ENCODE results near the gene SULT4A1. TPM values are rescaled to one million over a fixed set of nuclear protein-coding genes. Genes with fewer than 3 reads are reported as not detected.

The SULT4A1 gene
- total and polyA plus RNA-seq, 2 of the 8 experiments (the other 6 are each of a cell fraction or from before 2014, with no cell fraction given): 9.1 to 11.8 TPM

- H3K27me3 ChIP-seq (replicated peaks in 1 of 4; ENCODE audit: control insufficient read depth in 3 of 4, extremely low read depth in 1 of 4, insufficient read depth in 3 of 4, low read length in 3 of 4): no peaks in the 10 kb centered on the region; a peak in 1 of 7 replicates
- 62% methylated on average over 4 of the region's 6 CpGs; no CpG with 5 or more reads in 1 of the 2 experiments for WGBS, 2 experiments (ENCODE audit: extremely low coverage in 1 of 2, insufficient coverage in 1 of 2, insufficient read length in 1 of 2, insufficient replicate concordance in 2 of 2, low coverage in 1 of 2, low lambda C conversion rate in 2 of 2, missing lambda C conversion rate in 1 of 2)
- H3K18ac ChIP-seq (ENCODE audit: extremely low read depth, low read length): peak overlapping the region; percentile 48; the same call in 1 of the 2 replicates
- FAIRE-seq (no peak), DNase-seq (ENCODE audit: low read depth in 1 of 2, low spot score in 2 of 2) (no peak)
- no peak overlapping the region for H2BK5ac ChIP-seq (ENCODE audit: low read depth, low read length)
- H2AFZ ChIP-seq (ENCODE audit: low read length): no peak overlapping the region
- H3K27ac ChIP-seq (ENCODE audit: low read depth, low read length): no peak overlapping the region
- ChIA-PET POLR2A (ENCODE audit: partially characterized antibody) (interaction anchor here (1.8 kb wide), 1 partner anchor 12 kb away, joined by 7 read pairs; no protein-coding TSS in a partner anchor), CTCF (ENCODE audit: partially characterized antibody) (interaction anchor here (1.0 to 21.4 kb wide), 3 partner anchors 13 to 176 kb away, joined by 3 to 226 read pairs (median 10); no protein-coding TSS in a partner anchor)
- H3K23ac ChIP-seq (ENCODE audit: insufficient read length): no peak overlapping the region
- H4K5ac ChIP-seq (ENCODE audit: insufficient read length, low read depth, low read length): no peak overlapping the region
- no peak overlapping the region for H3K56ac ChIP-seq (replicated peaks; ENCODE audit: insufficient read length, low read depth, low read length)
- no peak overlapping the region for H3K4ac ChIP-seq (replicated peaks; ENCODE audit: insufficient read length, low read depth, low read length)
- no peak overlapping the region for H3K14ac ChIP-seq (ENCODE audit: insufficient read length)
- no peaks in the 10 kb centered on the region for H3K79me2 ChIP-seq (ENCODE audit: control insufficient read depth in 1 of 2, insufficient read depth in 2 of 2, low read length in 2 of 2)
- no peak overlapping the region for H3K4me3 ChIP-seq (ENCODE audit: extremely low read depth in 1 of 4, insufficient read depth in 2 of 4, low read depth in 3 of 4, low read length in 4 of 4)
- no peak overlapping the region for H3K9ac ChIP-seq (replicated peaks in 1 of 4; ENCODE audit: extremely low read depth in 1 of 4, low read depth in 3 of 4, low read length in 3 of 4)
- H3K4me1 ChIP-seq (replicated peaks in 1 of 4; ENCODE audit: control insufficient read depth in 3 of 4, insufficient read depth in 4 of 4, low read length in 3 of 4): peaks cover 0 to 2% (median 0%) of the 10 kb centered on the region in 4 experiments; a peak in 1 of 7 replicates
- no peaks in the 10 kb centered on the region; a peak in 1 of 4 replicates for H3K9me3 ChIP-seq (ENCODE audit: insufficient read depth in 2 of 2, low read depth in 1 of 2, low read length in 1 of 2)
- no peak overlapping the region for H2BK12ac ChIP-seq (ENCODE audit: low read depth, low read length)
- no peak overlapping the region for H4K91ac ChIP-seq (replicated peaks; ENCODE audit: insufficient read length, low read length)
- H2BK120ac ChIP-seq (replicated peaks; ENCODE audit: low read depth, low read length): no peak overlapping the region
- no peaks in the 10 kb centered on the region for H3K36me3 ChIP-seq (ENCODE audit: control insufficient read depth in 2 of 4, insufficient read depth in 4 of 4, low read length in 3 of 4)
- no peak overlapping the region for H2AK5ac ChIP-seq (ENCODE audit: low read depth, low read length)
- H3K23me2 ChIP-seq (ENCODE audit: low read depth, low read length): peaks cover 2% of the 10 kb centered on the region; the same call in 1 of the 2 replicates
- H4K20me1 ChIP-seq (replicated peaks in 1 of 2; ENCODE audit: control insufficient read depth in 1 of 2, insufficient read depth in 2 of 2, low read length in 2 of 2): peaks cover 0 to under 1% of the 10 kb centered on the region in 2 experiments
- H2BK20ac ChIP-seq (ENCODE audit: low read length): no peak overlapping the region
- no peak overlapping the region for H3K4me2 ChIP-seq (ENCODE audit: insufficient read depth in 1 of 2, low read depth in 2 of 2, low read length in 2 of 2)
- no peak overlapping the region for H2BK15ac ChIP-seq (ENCODE audit: low read length)
- TF ChIP-seq MAX (IDR thresholded peaks at IDR 0.05) (peak; percentile 52; the same call in 1 of the 2 replicates), CTCF (IDR thresholded peaks at IDR 0.05; ENCODE audit: control extremely low read depth in 1 of 3, insufficient read depth in 1 of 3, low read depth in 1 of 3, low read length in 3 of 3) (peak in 1 of 3 experiments; percentile 1; a peak in 1 of 4 replicates), TCF12 (IDR thresholded peaks at IDR 0.05; ENCODE audit: low read depth, low read length) (no peak), RXRA (IDR thresholded peaks at IDR 0.05; ENCODE audit: insufficient read depth, low read depth, low read length) (no peak), EZH2 (IDR thresholded peaks at IDR 0.05; ENCODE audit: low read depth, low read length, severe bottlenecking) (no peak), SIX5 (IDR thresholded peaks at IDR 0.05; ENCODE audit: low read depth, low read length) (no peak), PHF8 (conservative IDR thresholded peaks at IDR 0.05; ENCODE audit: low read depth, low read length) (no peak)
- no peak overlapping the region for H4K8ac ChIP-seq (ENCODE audit: extremely low read depth, insufficient read depth, low read length)
- no peaks in the 10 kb centered on the region for H3K79me1 ChIP-seq (ENCODE audit: low read depth, low read length)
Measured at GRCh38 chr22:43910178-43910695, 47.9 kb upstream of the SULT4A1 start.
